Chondrocyte (in vitro differentiated cells): ENCODE measurements around the gene PARD3B. TPM values are rescaled to one million over a fixed set of nuclear protein-coding genes. Genes with fewer than 3 reads are reported as not detected.
A peak's percentile ranks its signal among the peaks of the same experiment; 100 is the strongest.

Experiments used
- DNase-seq: peaks from one replicate; pipeline ENCODE4 v3.0.0; 2021; ENCODE audit warnings: mixed read lengths, low spot score
- H3K27ac Mint-ChIP-seq: one replicate; pipeline ENCODE4 v1.8.0; 2021; ENCODE audit warnings: mild to moderate bottlenecking, moderate library complexity, mixed read lengths; ENCODE audit not compliant: unreplicated experiment
- H3K27me3 Mint-ChIP-seq: 2 replicates; pipeline ENCODE4 v1.8.0; 2021; ENCODE audit warnings: low read depth, mixed read lengths
- H3K36me3 Mint-ChIP-seq: 2 replicates; pipeline ENCODE4 v1.8.0; 2021; ENCODE audit warnings: low read depth, mixed read lengths
- H3K4me1 Mint-ChIP-seq: 2 replicates; pipeline ENCODE4 v1.8.0; 2021; ENCODE audit warnings: low read depth, mild to moderate bottlenecking, mixed read lengths
- H3K4me3 Mint-ChIP-seq: one replicate; pipeline ENCODE4 v1.8.0; 2021; ENCODE audit warnings: mild to moderate bottlenecking, moderate library complexity, mixed read lengths; ENCODE audit not compliant: unreplicated experiment
- H3K9me3 Mint-ChIP-seq: 2 replicates; pipeline ENCODE4 v1.8.0; 2021; ENCODE audit warnings: low read depth, mixed read lengths
- total RNA-seq: library from RNA; stranded (reverse); gene quantifications from 3 replicates; pipeline ENCODE4 v1.2.1, GENCODE V29; 2021
- TF ChIP-seq, protein P1 (sequence below): fragments of 200-600 bp; sonication (generic); IDR thresholded peaks from 2 replicates; pipeline ENCODE4 v1.5.0; 2021; ENCODE audit warnings: antibody characterized with exemption, mild to moderate bottlenecking, moderate library complexity

Gene PARD3B
- total RNA-seq, 1 donor from 2014 or later: 24.9 TPM

- Mint-ChIP-seq H3K9me3 (peaks cover 2% of the 10 kb centered on the region), H3K27ac (peak overlapping the region; percentile 56), H3K4me3 (no peak overlapping the region), H3K27me3 (no peaks in the 10 kb centered on the region), H3K4me1 (peaks cover 31% of the 10 kb centered on the region), H3K36me3 (peaks cover 2% of the 10 kb centered on the region)
- TF ChIP-seq, protein P1, sequence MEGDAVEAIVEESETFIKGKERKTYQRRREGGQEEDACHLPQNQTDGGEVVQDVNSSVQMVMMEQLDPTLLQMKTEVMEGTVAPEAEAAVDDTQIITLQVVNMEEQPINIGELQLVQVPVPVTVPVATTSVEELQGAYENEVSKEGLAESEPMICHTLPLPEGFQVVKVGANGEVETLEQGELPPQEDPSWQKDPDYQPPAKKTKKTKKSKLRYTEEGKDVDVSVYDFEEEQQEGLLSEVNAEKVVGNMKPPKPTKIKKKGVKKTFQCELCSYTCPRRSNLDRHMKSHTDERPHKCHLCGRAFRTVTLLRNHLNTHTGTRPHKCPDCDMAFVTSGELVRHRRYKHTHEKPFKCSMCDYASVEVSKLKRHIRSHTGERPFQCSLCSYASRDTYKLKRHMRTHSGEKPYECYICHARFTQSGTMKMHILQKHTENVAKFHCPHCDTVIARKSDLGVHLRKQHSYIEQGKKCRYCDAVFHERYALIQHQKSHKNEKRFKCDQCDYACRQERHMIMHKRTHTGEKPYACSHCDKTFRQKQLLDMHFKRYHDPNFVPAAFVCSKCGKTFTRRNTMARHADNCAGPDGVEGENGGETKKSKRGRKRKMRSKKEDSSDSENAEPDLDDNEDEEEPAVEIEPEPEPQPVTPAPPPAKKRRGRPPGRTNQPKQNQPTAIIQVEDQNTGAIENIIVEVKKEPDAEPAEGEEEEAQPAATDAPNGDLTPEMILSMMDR: no peak
- no peak for DNase-seq
Observed at GRCh38 chr2:204695506-204695905, 150.2 kb downstream of the PARD3B start.

DNA sequence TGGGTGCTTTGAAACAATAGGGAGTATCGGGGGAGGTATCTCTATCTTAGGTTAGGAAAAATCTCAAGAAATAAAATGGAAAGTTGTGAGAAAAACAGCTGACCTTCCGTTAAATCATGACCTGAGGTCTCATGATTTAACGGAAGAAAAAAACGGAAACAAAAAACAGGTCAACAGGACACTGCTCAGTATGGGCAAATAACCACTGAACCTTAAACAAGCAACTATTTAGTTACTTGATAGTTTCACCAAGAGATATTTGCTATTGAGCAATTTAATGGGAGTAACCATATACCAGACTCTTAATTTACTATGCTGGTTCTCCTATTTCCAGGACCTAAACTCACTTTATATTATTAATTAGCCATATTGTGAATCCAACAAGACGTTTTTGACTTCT lies 150.8 kb downstream of the PARD3B start:
- TF ChIP-seq, protein P1: no peak
- Mint-ChIP-seq H3K4me1 (peaks cover 34% of the 10 kb centered on the region), H3K36me3 (peaks cover 2% of the 10 kb centered on the region), H3K4me3 (no peak overlapping the region), H3K27ac (no peak overlapping the region), H3K9me3 (peaks cover 2% of the 10 kb centered on the region), H3K27me3 (no peaks in the 10 kb centered on the region)
- DNase-seq: no peak

DNA sequence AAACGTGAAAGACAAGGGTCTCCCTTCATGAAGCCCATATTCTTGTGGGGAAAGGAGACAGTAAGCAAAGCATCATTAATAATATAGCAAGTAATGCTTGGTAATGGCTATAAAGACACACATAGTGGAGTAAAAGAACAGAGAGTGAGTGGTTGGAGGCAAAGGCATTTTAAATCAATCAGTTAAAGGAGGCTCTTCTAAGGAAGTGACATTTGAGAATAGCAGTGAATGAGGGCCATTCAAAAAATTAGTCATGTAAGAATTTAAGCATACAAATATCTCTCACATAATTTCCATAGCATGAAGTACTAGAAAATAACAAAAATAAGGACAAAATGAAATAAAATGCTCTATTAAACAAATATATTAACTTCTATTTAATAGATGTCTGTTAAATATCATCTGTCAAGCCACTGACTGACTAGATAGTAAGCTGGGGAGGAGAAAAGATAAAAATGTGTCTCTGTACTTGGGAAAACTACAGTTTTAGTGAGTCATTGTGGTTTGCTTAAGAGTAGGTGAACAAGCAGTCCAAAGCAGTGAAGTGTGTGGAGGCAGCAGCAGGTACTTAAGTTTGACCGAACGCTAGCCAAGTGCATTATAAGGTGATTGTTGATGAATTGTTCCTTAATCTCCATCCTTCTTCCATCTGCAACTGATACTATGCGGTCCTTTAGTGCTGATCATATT lies 160.1 kb downstream of the PARD3B start:
- Mint-ChIP-seq H3K4me3 (no peak overlapping the region), H3K36me3 (no peaks in the 10 kb centered on the region), H3K9me3 (no peaks in the 10 kb centered on the region), H3K4me1 (peaks cover 43% of the 10 kb centered on the region), H3K27me3 (no peaks in the 10 kb centered on the region), H3K27ac (peak overlapping the region; percentile 58)
- TF ChIP-seq, protein P1: no peak
- no peak for DNase-seq

DNA sequence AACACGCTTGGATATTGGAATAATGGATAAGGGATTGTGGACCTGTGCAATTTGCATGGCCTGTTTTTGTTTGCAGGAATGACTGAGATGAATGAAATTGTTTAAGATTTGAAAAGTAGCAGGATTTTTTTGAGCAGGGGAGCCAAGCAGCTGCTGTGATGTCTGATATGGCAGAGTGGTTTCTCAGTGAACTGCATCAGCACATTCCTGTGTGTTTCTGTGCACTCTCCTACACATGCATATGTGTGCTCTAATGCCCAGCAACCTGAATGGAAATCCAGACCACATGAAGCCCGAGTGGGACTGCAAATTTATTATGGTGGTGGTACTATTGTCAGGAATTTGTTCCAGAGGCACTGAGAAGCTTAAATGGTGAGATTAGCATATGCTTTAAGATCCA lies 161.7 kb downstream of the PARD3B start:
- no peaks in the 10 kb centered on the region for H3K9me3 Mint-ChIP-seq
- TF ChIP-seq, protein P1: no peak
- no peaks in the 10 kb centered on the region for H3K27me3 Mint-ChIP-seq
- H3K27ac Mint-ChIP-seq: peak overlapping the region; percentile 69
- H3K4me3 Mint-ChIP-seq: no peak overlapping the region
- H3K36me3 Mint-ChIP-seq: no peaks in the 10 kb centered on the region
- peaks cover 42% of the 10 kb centered on the region for H3K4me1 Mint-ChIP-seq
- no peak for DNase-seq

GRCh38 chr2:204713211-204713610 lies 167.9 kb downstream of the PARD3B start:
- TF ChIP-seq, protein P1: no peak
- no peak overlapping the region for H3K27ac Mint-ChIP-seq
- H3K27me3 Mint-ChIP-seq: no peaks in the 10 kb centered on the region
- no peak overlapping the region for H3K4me3 Mint-ChIP-seq
- DNase-seq: no peak
- H3K9me3 Mint-ChIP-seq: peaks cover 2% of the 10 kb centered on the region
- H3K4me1 Mint-ChIP-seq: peaks cover 48% of the 10 kb centered on the region
- H3K36me3 Mint-ChIP-seq: peaks cover 10% of the 10 kb centered on the region
